PC-9 (cell line): ENCODE measurements around the gene SMAD6. TPM values are rescaled to one million over a fixed set of nuclear protein-coding genes. Genes with fewer than 3 reads are reported as not detected.

Experiments used
- BruUV-seq: library from RNA; stranded (reverse); fragments of 400-500 nt; replicated peaks from 2 replicates; lab custom pipeline; 2021; lab: Mats Ljungman, UMichigan
- CTCF ChIA-PET: fragments of 300-600 bp; sonication (Branson Sonifier 250); formaldehyde crosslinking; loops from one replicate; lab custom pipeline; 2022; ENCODE audit warnings: antibody characterized with exemption; lab: Charles Lee
- POLR2A ChIA-PET: fragments of 300-600 bp; sonication (Branson Sonifier 250); formaldehyde crosslinking; loops from one replicate; lab custom pipeline; 2022; ENCODE audit warnings: antibody characterized with exemption; ENCODE audit not compliant: unreplicated experiment; lab: Charles Lee
- DNase-seq, 2 experiments: peaks; one replicate each; pipeline versions ENCODE4 v3.0.0 to v3.0.0-alpha.2; 2015 to 2022; ENCODE audit warnings: mixed read lengths in 1 of 2
- H2AFZ ChIP-seq: fragments of 200-600 bp; sonication (generic); 2 replicates; pipeline ENCODE4 v1.8.1; 2017; ENCODE audit warnings: antibody characterized with exemption
- H3F3A ChIP-seq: fragments of 200-600 bp; sonication (generic); 2 replicates; pipeline ENCODE4 v1.8.1; 2017; ENCODE audit warnings: antibody characterized with exemption, mild to moderate bottlenecking, low read depth; ENCODE audit not compliant: insufficient read depth
- H3K27ac ChIP-seq: fragments of 200-600 bp; sonication (generic); 2 replicates; pipeline ENCODE4 v1.6.1; 2016; ENCODE audit warnings: mixed run types
- H3K27me3 ChIP-seq: fragments of 200-600 bp; sonication (generic); 2 replicates; pipeline ENCODE4 v1.6.1; 2016; ENCODE audit warnings: low read depth, mixed run types; ENCODE audit not compliant: insufficient read depth
- H3K36me3 ChIP-seq: fragments of 200-600 bp; sonication (generic); 2 replicates; pipeline ENCODE4 v1.6.1; 2016; ENCODE audit warnings: low read depth, mixed run types
- H3K4me1 ChIP-seq: fragments of 200-600 bp; sonication (generic); replicated peaks from 2 replicates; pipeline ENCODE4 v1.6.1; 2016; ENCODE audit warnings: mixed run types; ENCODE audit not compliant: insufficient read depth
- H3K4me2 ChIP-seq: fragments of 200-600 bp; sonication (generic); 2 replicates; pipeline ENCODE4 v1.6.1; 2017; ENCODE audit warnings: mixed run types
- H3K4me3 ChIP-seq: fragments of 200-600 bp; sonication (generic); 2 replicates; pipeline ENCODE4 v1.6.1; 2016; ENCODE audit warnings: mixed run types
- H3K79me2 ChIP-seq: fragments of 200-600 bp; sonication (generic); 2 replicates; pipeline ENCODE4 v1.6.1; 2017; ENCODE audit warnings: low read depth, mixed run types
- H3K9me2 ChIP-seq: fragments of 200-600 bp; sonication (generic); 2 replicates; pipeline ENCODE4 v1.8.1; 2017; ENCODE audit warnings: mild to moderate bottlenecking; ENCODE audit not compliant: insufficient read depth
- H3K9me3 ChIP-seq: fragments of 200-600 bp; sonication (generic); 2 replicates; pipeline ENCODE4 v1.8.1; 2016; ENCODE audit warnings: low read depth; ENCODE audit not compliant: insufficient read depth
- H4K20me1 ChIP-seq: fragments of 200-600 bp; sonication (generic); 2 replicates; pipeline ENCODE4 v1.8.1; 2017; ENCODE audit not compliant: insufficient read depth
- CTCF ChIP-seq: fragments of 200-600 bp; sonication (generic); conservative IDR thresholded peaks from 2 replicates; pipeline ENCODE4 v1.6.1; 2017; ENCODE audit warnings: mixed run types, antibody characterized with exemption, mild to moderate bottlenecking, moderate library complexity
- EZH2 ChIP-seq: fragments of 200-600 bp; sonication (generic); IDR thresholded peaks from 2 replicates; pipeline ENCODE4 v1.8.0; 2017; ENCODE audit warnings: antibody characterized with exemption, low read depth
- intact Hi-C: fragments of 100-400 bp; cut with micrococcal nuclease; formaldehyde crosslinking; loops from one replicate; pipeline ENCODE4 v1.10.0; 2022; ENCODE audit not compliant: unreplicated experiment
- total RNA-seq: library from RNA; stranded (reverse); gene quantifications from 2 replicates; pipeline ENCODE4 v1.2.3, GENCODE V29; 2021

Gene SMAD6
- total RNA-seq, 1 experiment from 2014 or later, result 7.1 TPM

- ChIA-PET CTCF (no interaction called here), POLR2A (no interaction called here)
- H2AFZ ChIP-seq, result no peak overlapping the region
- no peak for TF ChIP-seq CTCF
- no peak for TF ChIP-seq EZH2
- H3K9me2 ChIP-seq, result no peaks in the 10 kb centered on the region
- peaks cover 16% of the 10 kb centered on the region for H3K4me1 ChIP-seq
- peaks cover 6% of the 10 kb centered on the region; the same call in 1 of the 2 replicates for H3F3A ChIP-seq
- H3K27me3 ChIP-seq, result no peaks in the 10 kb centered on the region
- no peaks in the 10 kb centered on the region for H3K9me3 ChIP-seq
- H3K36me3 ChIP-seq, result no peaks in the 10 kb centered on the region
- H3K4me3 ChIP-seq, result no peak overlapping the region
- no peak overlapping the region for H3K27ac ChIP-seq
- H3K4me2 ChIP-seq, result no peak overlapping the region
- no peaks in the 10 kb centered on the region for H4K20me1 ChIP-seq
- no TSS peak for BruUV-seq
- intact Hi-C loops, result no loop called here
- H3K79me2 ChIP-seq, result no peaks in the 10 kb centered on the region
- DNase-seq, result no peak
Observed at GRCh38 chr15:66825731-66826130, 123.7 kb downstream of the SMAD6 start.

- no peaks in the 10 kb centered on the region for H3K9me2 ChIP-seq
- peaks cover 24% of the 10 kb centered on the region for H3K4me1 ChIP-seq
- no peak for DNase-seq
- H3F3A ChIP-seq, result peaks cover 13% of the 10 kb centered on the region; the same call in 1 of the 2 replicates
- H3K79me2 ChIP-seq, result no peaks in the 10 kb centered on the region
- CTCF ChIA-PET, result no interaction called here
- POLR2A ChIA-PET, result no interaction called here
- no peaks in the 10 kb centered on the region for H3K9me3 ChIP-seq
- H3K36me3 ChIP-seq, result no peaks in the 10 kb centered on the region
- H4K20me1 ChIP-seq, result no peaks in the 10 kb centered on the region
- intact Hi-C loops, result no loop called here
- H2AFZ ChIP-seq, result no peak overlapping the region
- no peaks in the 10 kb centered on the region for H3K27me3 ChIP-seq
- no peak overlapping the region for H3K4me3 ChIP-seq
- no peak overlapping the region for H3K4me2 ChIP-seq
- no TSS peak for BruUV-seq
- no peak for TF ChIP-seq EZH2
- TF ChIP-seq CTCF, result no peak
- H3K27ac ChIP-seq, result no peak overlapping the region
Observed at GRCh38 chr15:66826507-66826906, 124.5 kb downstream of the SMAD6 start.

- H3K27me3 ChIP-seq, result no peaks in the 10 kb centered on the region
- TF ChIP-seq EZH2 (no peak), CTCF (no peak)
- H3K27ac ChIP-seq, result no peak overlapping the region
- intact Hi-C loops, result no loop called here
- no peaks in the 10 kb centered on the region for H3K9me3 ChIP-seq
- H4K20me1 ChIP-seq, result no peaks in the 10 kb centered on the region
- no peak overlapping the region for H3K4me2 ChIP-seq
- no peaks in the 10 kb centered on the region for H3K9me2 ChIP-seq
- H3K36me3 ChIP-seq, result no peaks in the 10 kb centered on the region
- H2AFZ ChIP-seq, result no peak overlapping the region
- no peak for DNase-seq
- ChIA-PET POLR2A (no interaction called here), CTCF (no interaction called here)
- H3K4me3 ChIP-seq, result no peak overlapping the region
- H3K4me1 ChIP-seq, result peaks cover 29% of the 10 kb centered on the region
- BruUV-seq, result no TSS peak
- peaks cover 13% of the 10 kb centered on the region; the same call in 1 of the 2 replicates for H3F3A ChIP-seq
- no peaks in the 10 kb centered on the region for H3K79me2 ChIP-seq
Observed at GRCh38 chr15:66827039-66827697, 125.1 kb downstream of the SMAD6 start.
